Neutrophil (primary cell): ENCODE data around the gene NEAT1.
A peak's percentile ranks its signal among the peaks of the same experiment; 100 is the strongest.
"Not testable (repeated sequence)": the region's sequence is repeated elsewhere in the genome, so short reads cannot be mapped to it uniquely, and the experiment has no call there.

Experiments
- H3K27ac ChIP-seq: fragments of 200-600 bp; sonication (generic); 2 replicates; pipeline ENCODE4 v1.5.1; 2016; ENCODE audit warnings: mild to moderate bottlenecking, moderate library complexity
- H3K27me3 ChIP-seq: fragments of 200-600 bp; sonication (generic); 2 replicates; pipeline ENCODE4 v1.6.0; 2016; ENCODE audit warnings: mild to moderate bottlenecking
- H3K36me3 ChIP-seq: fragments of 200-600 bp; sonication (generic); 2 replicates; pipeline ENCODE4 v1.5.1; 2017
- H3K4me1 ChIP-seq, 2 experiments: fragments of 200-600 bp in 1 of 2; sonication (generic) in 1 of 2; 1 replicate in 1 of 2; 2 replicates in 1 of 2; pipeline versions ENCODE4 v1.5.1 to v1.6.1; 2013 to 2016; ENCODE audit warnings: low read depth in 1 of 2, low read length in 1 of 2, mild to moderate bottlenecking in 1 of 2, moderate library complexity in 1 of 2; ENCODE audit not compliant: control insufficient read depth in 1 of 2, insufficient read depth in 1 of 2
- H3K4me3 ChIP-seq, 2 experiments: fragments of 200-600 bp in 1 of 2; sonication (generic) in 1 of 2; 1 replicate in 1 of 2; 2 replicates in 1 of 2; pipeline ENCODE4 v1.5.1; 2013 to 2016; ENCODE audit warnings: low read depth in 1 of 2, low read length in 1 of 2, mild to moderate bottlenecking in 1 of 2, moderate library complexity in 1 of 2
- H3K9me3 ChIP-seq: fragments of 200-600 bp; sonication (generic); 2 replicates; pipeline ENCODE4 v1.5.1; 2016
- CTCF ChIP-seq: fragments of 200-600 bp; sonication (generic); IDR thresholded peaks from 2 replicates; pipeline ENCODE4 v1.5.1; 2016; ENCODE audit warnings: antibody characterized with exemption

Gene NEAT1

GRCh38 chr11:65456418-65456817, 33.8 kb downstream of the NEAT1 start:
- Histone ChIP-seq H3K9me3 (no peaks in the 10 kb centered on the region), H3K36me3 (no peaks in the 10 kb centered on the region), H3K27ac (no peak overlapping the region), H3K4me3 (no peak overlapping the region), H3K4me1 (peaks cover 12 to 18% of the 10 kb centered on the region in 2 experiments), H3K27me3 (peaks cover 10% of the 10 kb centered on the region)
- TF ChIP-seq CTCF = no peak

- Histone ChIP-seq H3K9me3 (no peaks in the 10 kb centered on the region), H3K4me3 (no peak overlapping the region), H3K4me1 (peaks cover 9 to 10% of the 10 kb centered on the region in 2 experiments), H3K27me3 (no peaks in the 10 kb centered on the region), H3K27ac (no peak overlapping the region), H3K36me3 (no peaks in the 10 kb centered on the region)
- no peak for TF ChIP-seq CTCF
Observed at GRCh38 chr11:65459552-65459951, 37.0 kb downstream of the NEAT1 start.

- not testable (repeated sequence) for H3K36me3 ChIP-seq, H3K27ac ChIP-seq, H3K4me1 ChIP-seq, H3K4me3 ChIP-seq, H3K9me3 ChIP-seq, H3K27me3 ChIP-seq
Observed at GRCh38 chr11:65465471-65465870, 42.9 kb downstream of the NEAT1 start.

GRCh38 chr11:65467306-65467705, 44.7 kb downstream of the NEAT1 start:
- H3K4me3 ChIP-seq, H3K9me3 ChIP-seq, H3K27ac ChIP-seq, H3K36me3 ChIP-seq, H3K27me3 ChIP-seq: not testable (repeated sequence)
- peaks cover 17 to 21% of the 10 kb centered on the region in 2 experiments for H3K4me1 ChIP-seq

- peaks cover 32 to 33% of the 10 kb centered on the region in 2 experiments for H3K4me1 ChIP-seq
- peak overlapping the region; percentile 57 for H3K27ac ChIP-seq
- H3K9me3 ChIP-seq = no peaks in the 10 kb centered on the region
- no peaks in the 10 kb centered on the region for H3K27me3 ChIP-seq
- no peaks in the 10 kb centered on the region for H3K36me3 ChIP-seq
- no peak overlapping the region for H3K4me3 ChIP-seq
- peak; percentile 81 for TF ChIP-seq CTCF
Observed at GRCh38 chr11:65468874-65469333, 46.3 kb downstream of the NEAT1 start.

- H3K27ac ChIP-seq = peak overlapping the region; percentile 99
Observed at GRCh38 chr11:65470433-65471049, 47.9 kb downstream of the NEAT1 start.

More at GRCh38 chr11:65470433-65471049, 47.9 kb downstream of the NEAT1 start:
- Histone ChIP-seq H3K4me1 (peaks cover 33 to 34% of the 10 kb centered on the region in 2 experiments), H3K4me3 (no peak overlapping the region), H3K36me3 (no peaks in the 10 kb centered on the region), H3K9me3 (no peaks in the 10 kb centered on the region), H3K27me3 (no peaks in the 10 kb centered on the region)
- TF ChIP-seq CTCF = no peak
